ENCODE results near the gene OR2T2. TPM values are rescaled to one million over a fixed set of nuclear protein-coding genes. Genes with fewer than 3 reads are reported as not detected.
"Not testable (repeated sequence)": the region's sequence is repeated elsewhere in the genome, so short reads cannot be mapped to it uniquely, and the experiment has no call there.

The OR2T2 gene
- total and polyA plus RNA-seq, 8 donors = 0.06 TPM; not detected in 7

DNA sequence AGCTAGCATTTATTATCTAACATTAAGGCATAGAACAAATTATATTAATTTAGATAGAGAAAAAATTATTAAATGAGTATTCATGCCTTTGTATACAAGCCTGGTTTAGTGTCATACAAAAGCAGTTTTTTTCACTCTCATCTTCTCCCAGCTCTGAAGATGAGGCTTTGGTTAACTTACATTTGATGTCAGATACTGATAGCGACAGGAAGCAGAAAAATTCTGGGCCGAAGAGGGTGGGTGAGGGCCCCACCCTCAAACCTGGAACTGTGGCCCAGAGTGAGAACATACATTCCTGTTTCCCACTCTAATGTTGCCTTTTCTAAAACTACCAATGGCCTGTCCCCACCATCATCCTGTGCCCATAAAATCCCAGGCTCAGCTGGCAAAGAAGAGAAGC lies 27.6 kb upstream of the OR2T2 start:
- intact Hi-C loops (cut with DNase I) = no loop called here
- TF ChIP-seq, protein P1, sequence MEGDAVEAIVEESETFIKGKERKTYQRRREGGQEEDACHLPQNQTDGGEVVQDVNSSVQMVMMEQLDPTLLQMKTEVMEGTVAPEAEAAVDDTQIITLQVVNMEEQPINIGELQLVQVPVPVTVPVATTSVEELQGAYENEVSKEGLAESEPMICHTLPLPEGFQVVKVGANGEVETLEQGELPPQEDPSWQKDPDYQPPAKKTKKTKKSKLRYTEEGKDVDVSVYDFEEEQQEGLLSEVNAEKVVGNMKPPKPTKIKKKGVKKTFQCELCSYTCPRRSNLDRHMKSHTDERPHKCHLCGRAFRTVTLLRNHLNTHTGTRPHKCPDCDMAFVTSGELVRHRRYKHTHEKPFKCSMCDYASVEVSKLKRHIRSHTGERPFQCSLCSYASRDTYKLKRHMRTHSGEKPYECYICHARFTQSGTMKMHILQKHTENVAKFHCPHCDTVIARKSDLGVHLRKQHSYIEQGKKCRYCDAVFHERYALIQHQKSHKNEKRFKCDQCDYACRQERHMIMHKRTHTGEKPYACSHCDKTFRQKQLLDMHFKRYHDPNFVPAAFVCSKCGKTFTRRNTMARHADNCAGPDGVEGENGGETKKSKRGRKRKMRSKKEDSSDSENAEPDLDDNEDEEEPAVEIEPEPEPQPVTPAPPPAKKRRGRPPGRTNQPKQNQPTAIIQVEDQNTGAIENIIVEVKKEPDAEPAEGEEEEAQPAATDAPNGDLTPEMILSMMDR (IDR thresholded peaks at IDR 0.05) = no peak
- DNase-seq = no peak
- H3K27me3 ChIP-seq = no peaks in the 10 kb centered on the region
- ATAC-seq = no peak
- H3K27ac ChIP-seq = no peak overlapping the region
- H3K4me3 ChIP-seq = no peak overlapping the region
- H3K9me3 ChIP-seq = no peaks in the 10 kb centered on the region
- H3K36me3 ChIP-seq = no peaks in the 10 kb centered on the region
- FAIRE-seq = no peak
- H3K4me1 ChIP-seq = no peaks in the 10 kb centered on the region
- 56 to 69% methylated on average over 2 of the region's 2 CpGs for WGBS, 2 donors

DNA sequence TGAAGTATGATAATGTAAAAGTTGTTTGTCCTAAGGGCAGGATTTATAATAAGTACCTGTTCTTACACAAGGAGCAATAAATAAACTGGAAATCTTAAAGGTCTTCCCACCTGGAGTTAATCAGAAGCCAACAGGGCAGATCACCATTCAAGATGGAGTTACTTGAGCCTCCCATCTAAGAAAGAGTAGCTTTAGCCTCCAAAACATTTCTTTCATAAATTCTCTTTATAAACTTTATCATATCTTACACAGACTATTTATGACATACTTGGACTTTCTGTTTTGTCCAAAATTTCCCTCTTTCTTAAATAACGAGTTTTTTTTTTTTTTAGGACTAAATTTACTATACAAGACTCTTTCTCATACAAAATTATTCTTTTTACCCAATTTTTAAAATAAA lies 24.1 kb upstream of the OR2T2 start:
- FAIRE-seq = no peak
- Histone ChIP-seq H3K4me3 (no peak overlapping the region), H3K27ac (no peak overlapping the region), H3K4me1 (no peaks in the 10 kb centered on the region), H3K9me3 (no peaks in the 10 kb centered on the region), H3K36me3 (no peaks in the 10 kb centered on the region), H3K27me3 (no peaks in the 10 kb centered on the region)
- TF ChIP-seq, protein P1 (IDR thresholded peaks at IDR 0.05) = no peak
- ATAC-seq = no peak
- intact Hi-C loops (cut with DNase I) = no loop called here
- DNase-seq = no peak
- WGBS, 2 donors = 3 to 10% methylated on average over 1 of the region's 1 CpG

GRCh38 chr1:248427526-248428191 lies 17.8 kb upstream of the OR2T2 start:
- H3K9me3 ChIP-seq; H3K27ac ChIP-seq; DNase-seq; FAIRE-seq; H3K36me3 ChIP-seq; H3K4me3 ChIP-seq; H3K27me3 ChIP-seq; intact Hi-C loops (cut with DNase I); ATAC-seq; H3K4me1 ChIP-seq: not testable (repeated sequence)
- WGBS, 2 donors = 17 to 33% methylated on average over 3 of the region's 3 CpGs

GRCh38 chr1:248428192-248428533 lies 17.3 kb upstream of the OR2T2 start:
- H3K27ac ChIP-seq; FAIRE-seq; H3K9me3 ChIP-seq; H3K4me3 ChIP-seq; intact Hi-C loops (cut with DNase I); H3K4me1 ChIP-seq; ATAC-seq; H3K36me3 ChIP-seq; DNase-seq; H3K27me3 ChIP-seq: not testable (repeated sequence)
- 66 to 78% methylated on average over 3 of the region's 3 CpGs for WGBS, 2 donors

GRCh38 chr1:248431683-248432082 lies 13.8 kb upstream of the OR2T2 start:
- H3K36me3 ChIP-seq; H3K4me1 ChIP-seq; DNase-seq; FAIRE-seq; H3K27ac ChIP-seq; H3K4me3 ChIP-seq; H3K9me3 ChIP-seq; ATAC-seq; H3K27me3 ChIP-seq; intact Hi-C loops (cut with DNase I): not testable (repeated sequence)
- 46 to 68% methylated on average over 11 of the region's 11 CpGs for WGBS, 2 donors

DNA sequence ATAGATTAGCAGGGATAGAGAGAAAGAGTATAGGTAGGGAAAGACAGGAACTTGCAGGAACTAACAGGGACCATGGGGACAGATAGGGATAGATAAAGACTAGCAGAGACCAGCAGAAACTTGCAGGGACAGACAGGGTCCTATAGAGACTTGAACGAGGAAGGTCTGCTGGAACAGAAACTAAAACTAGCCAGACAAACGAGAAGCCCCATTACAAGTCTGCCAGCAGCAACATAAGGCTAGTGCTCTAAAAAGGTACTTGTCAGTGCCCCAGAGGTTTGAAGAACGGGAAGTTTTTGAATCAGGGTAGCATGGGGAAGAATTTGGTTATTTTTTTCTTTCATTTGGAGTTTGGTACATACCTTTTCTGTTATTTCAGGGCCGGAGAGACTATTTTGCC lies 13.2 kb upstream of the OR2T2 start:
- DNase-seq; intact Hi-C loops (cut with DNase I); H3K4me1 ChIP-seq; H3K4me3 ChIP-seq; H3K9me3 ChIP-seq; H3K27me3 ChIP-seq; H3K27ac ChIP-seq; FAIRE-seq; ATAC-seq; H3K36me3 ChIP-seq: not testable (repeated sequence)
- WGBS, 2 donors = 33 to 49% methylated on average over 4 of the region's 4 CpGs

DNA sequence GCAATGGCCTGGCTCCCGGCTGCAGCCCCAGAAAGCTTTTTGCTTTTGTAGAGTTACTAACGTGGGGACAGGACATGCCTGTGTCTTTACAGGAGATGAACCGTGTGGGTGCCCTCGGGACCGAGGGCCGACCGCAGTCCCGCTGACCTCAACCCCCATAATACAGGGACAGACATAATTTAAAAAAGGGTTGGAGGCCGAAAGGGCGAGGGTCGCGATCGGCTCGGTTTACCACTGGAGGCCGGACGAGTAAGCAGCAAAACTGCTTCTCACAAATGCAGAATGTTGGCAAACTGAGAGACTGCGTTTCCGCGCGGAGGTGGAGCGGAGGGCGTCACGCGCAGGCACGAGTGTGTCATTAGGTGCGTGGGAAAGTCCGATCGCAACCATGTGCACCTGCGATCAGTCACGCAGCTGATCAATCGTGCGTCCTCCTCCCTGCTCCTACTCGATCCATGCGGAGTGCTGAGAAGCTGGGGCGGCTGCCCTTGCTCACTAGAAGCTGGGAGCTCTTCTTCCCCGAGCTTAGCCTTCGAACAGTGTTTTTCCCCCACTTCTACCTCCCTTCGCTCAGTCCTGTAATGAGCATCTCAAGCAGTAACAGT lies 11.5 kb upstream of the OR2T2 start:
- H3K36me3 ChIP-seq; H3K4me1 ChIP-seq; FAIRE-seq; H3K27ac ChIP-seq; H3K4me3 ChIP-seq; H3K9me3 ChIP-seq; H3K27me3 ChIP-seq; intact Hi-C loops (cut with DNase I); ATAC-seq: not testable (repeated sequence)
- 78 to 90% methylated on average over 26 to 36 of the region's 38 CpGs for WGBS, 2 donors
- peak in 1 of 6 donors; percentile 37 for DNase-seq

GRCh38 chr1:248434913-248435312 lies 10.5 kb upstream of the OR2T2 start:
- DNase-seq; H3K9me3 ChIP-seq; intact Hi-C loops (cut with DNase I); H3K4me1 ChIP-seq; H3K27me3 ChIP-seq; ATAC-seq; H3K4me3 ChIP-seq; H3K27ac ChIP-seq; H3K36me3 ChIP-seq; FAIRE-seq: not testable (repeated sequence)
- WGBS, 2 donors = 83 to 87% methylated on average over 4 of the region's 6 CpGs

GRCh38 chr1:248436303-248436702 lies 9.1 kb upstream of the OR2T2 start:
- ATAC-seq; H3K36me3 ChIP-seq; intact Hi-C loops (cut with DNase I); H3K4me3 ChIP-seq; H3K4me1 ChIP-seq; H3K9me3 ChIP-seq; H3K27ac ChIP-seq; H3K27me3 ChIP-seq; DNase-seq; FAIRE-seq: not testable (repeated sequence)
- 49 to 60% methylated on average over 3 of the region's 3 CpGs for WGBS, 2 donors

GRCh38 chr1:248438668-248439067 lies 6.8 kb upstream of the OR2T2 start:
- intact Hi-C loops (cut with DNase I); H3K4me3 ChIP-seq; H3K4me1 ChIP-seq; H3K36me3 ChIP-seq; ATAC-seq; H3K9me3 ChIP-seq; FAIRE-seq; H3K27me3 ChIP-seq; DNase-seq; H3K27ac ChIP-seq: not testable (repeated sequence)
- WGBS, 2 donors = 24 to 40% methylated on average over 1 of the region's 1 CpG
